Loucy (cell line): ENCODE measurements around the gene COA5.

Source experiments
- CTCF ChIP-seq: fragments of 200-600 bp; sonication (generic); conservative IDR thresholded peaks from 2 replicates; pipeline ENCODE4 v1.5.1; 2014; ENCODE audit warnings: mild to moderate bottlenecking, antibody characterized with exemption, low read length
- EZH2phosphoT487 ChIP-seq: fragments of 200-600 bp; IDR thresholded peaks from 2 replicates; pipeline ENCODE4 v1.6.1; 2018; ENCODE audit warnings: antibody characterized with exemption, mild to moderate bottlenecking, moderate library complexity, borderline replicate concordance

GRCh38 chr2:98555696-98556095 is 52.6 kb downstream of the COA5 start:
- TF ChIP-seq CTCF (no peak), EZH2phosphoT487 (no peak)
